HG02763 (cell line): ENCODE measurements around the gene PDS5B.
"Not testable (repeated sequence)": the region's sequence is repeated elsewhere in the genome, so short reads cannot be mapped to it uniquely, and the experiment has no call there.

Experiments
- ATAC-seq: cut with Tn5 transposase; IDR thresholded peaks from one replicate; pipeline ENCODE4 v1.9.1; 2021; ENCODE audit warnings: mild to moderate bottlenecking, moderate library complexity; ENCODE audit not compliant: unreplicated experiment

The PDS5B gene

GRCh38 chr13:32721131-32722034, 135.1 kb downstream of the PDS5B start:
- ATAC-seq, result not testable (repeated sequence)

GRCh38 chr13:32722340-32722739, 136.1 kb downstream of the PDS5B start:
- no peak for ATAC-seq

- ATAC-seq, result no peak
Measured at GRCh38 chr13:32723987-32724386, 137.7 kb downstream of the PDS5B start.

- no peak for ATAC-seq
Measured at GRCh38 chr13:32726374-32727037, 140.3 kb downstream of the PDS5B start.

GRCh38 chr13:32728327-32728726, 142.1 kb downstream of the PDS5B start:
- ATAC-seq, result no peak

GRCh38 chr13:32729097-32729496, 142.8 kb downstream of the PDS5B start:
- ATAC-seq, result not testable (repeated sequence)

- ATAC-seq, result no peak
Measured at GRCh38 chr13:32731074-32731473, 144.8 kb downstream of the PDS5B start.

GRCh38 chr13:32731576-32731975, 145.3 kb downstream of the PDS5B start:
- no peak for ATAC-seq

- no peak for ATAC-seq
Measured at GRCh38 chr13:32733690-32734089, 147.4 kb downstream of the PDS5B start.

GRCh38 chr13:32734511-32734910, 148.3 kb downstream of the PDS5B start:
- no peak for ATAC-seq

GRCh38 chr13:32735859-32736258, 149.6 kb downstream of the PDS5B start:
- no peak for ATAC-seq

- ATAC-seq, result no peak
Measured at GRCh38 chr13:32736648-32737047, 150.4 kb downstream of the PDS5B start.

GRCh38 chr13:32737111-32737571, 150.9 kb downstream of the PDS5B start:
- ATAC-seq, result peak; percentile 63

GRCh38 chr13:32737679-32738078, 151.4 kb downstream of the PDS5B start:
- ATAC-seq, result peak; percentile 46

- ATAC-seq, result no peak
Measured at GRCh38 chr13:32745509-32745908, 159.3 kb downstream of the PDS5B start.

GRCh38 chr13:32746474-32746873, 160.2 kb downstream of the PDS5B start:
- no peak for ATAC-seq

GRCh38 chr13:32748305-32748704, 162.1 kb downstream of the PDS5B start:
- no peak for ATAC-seq

GRCh38 chr13:32751340-32751739, 165.1 kb downstream of the PDS5B start:
- no peak for ATAC-seq

- no peak for ATAC-seq
Measured at GRCh38 chr13:32752311-32752710, 166.1 kb downstream of the PDS5B start.

GRCh38 chr13:32752997-32753606, 166.8 kb downstream of the PDS5B start:
- no peak for ATAC-seq

GRCh38 chr13:32754179-32754578, 167.9 kb downstream of the PDS5B start:
- no peak for ATAC-seq

GRCh38 chr13:32759152-32759551, 172.9 kb downstream of the PDS5B start:
- ATAC-seq, result no peak
